Activated naive CD8-positive, alpha-beta T cell (primary cell): ENCODE data around the gene LRP1B.
"Not testable (repeated sequence)": the region's sequence is repeated elsewhere in the genome, so short reads cannot be mapped to it uniquely, and the experiment has no call there.

Experiments used
- H3K27ac Mint-ChIP-seq: one replicate; pipeline ENCODE4 v1.8.0; 2021; ENCODE audit warnings: mixed read lengths
- H3K27me3 Mint-ChIP-seq: one replicate; pipeline ENCODE4 v1.8.0; 2021; ENCODE audit warnings: mixed read lengths
- H3K36me3 Mint-ChIP-seq: one replicate; pipeline ENCODE4 v1.8.0; 2021; ENCODE audit warnings: mixed read lengths
- H3K4me1 Mint-ChIP-seq: one replicate; pipeline ENCODE4 v1.8.0; 2021; ENCODE audit warnings: low read depth, mixed read lengths
- H3K4me3 Mint-ChIP-seq: one replicate; pipeline ENCODE4 v1.8.0; 2021; ENCODE audit warnings: mild to moderate bottlenecking, mixed read lengths
- H3K9me3 Mint-ChIP-seq: one replicate; pipeline ENCODE4 v1.8.0; 2021; ENCODE audit warnings: low read depth, mixed read lengths

Gene LRP1B

GRCh38 chr2:140650825-140651224 lies 1480.0 kb downstream of the LRP1B start:
- H3K27ac Mint-ChIP-seq = no peak overlapping the region
- peaks cover 11% of the 10 kb centered on the region for H3K9me3 Mint-ChIP-seq
- no peak overlapping the region for H3K4me3 Mint-ChIP-seq
- no peaks in the 10 kb centered on the region for H3K36me3 Mint-ChIP-seq
- no peaks in the 10 kb centered on the region for H3K27me3 Mint-ChIP-seq
- H3K4me1 Mint-ChIP-seq = no peaks in the 10 kb centered on the region

- H3K27me3 Mint-ChIP-seq, H3K4me1 Mint-ChIP-seq, H3K36me3 Mint-ChIP-seq, H3K4me3 Mint-ChIP-seq, H3K27ac Mint-ChIP-seq: not testable (repeated sequence)
- peaks cover 11% of the 10 kb centered on the region for H3K9me3 Mint-ChIP-seq
Observed at GRCh38 chr2:140650134-140650533, 1480.7 kb downstream of the LRP1B start.

GRCh38 chr2:140648393-140648792 lies 1482.4 kb downstream of the LRP1B start:
- Mint-ChIP-seq H3K36me3 (no peaks in the 10 kb centered on the region), H3K27me3 (no peaks in the 10 kb centered on the region), H3K9me3 (peaks cover 14% of the 10 kb centered on the region), H3K27ac (no peak overlapping the region), H3K4me3 (no peak overlapping the region), H3K4me1 (no peaks in the 10 kb centered on the region)

DNA sequence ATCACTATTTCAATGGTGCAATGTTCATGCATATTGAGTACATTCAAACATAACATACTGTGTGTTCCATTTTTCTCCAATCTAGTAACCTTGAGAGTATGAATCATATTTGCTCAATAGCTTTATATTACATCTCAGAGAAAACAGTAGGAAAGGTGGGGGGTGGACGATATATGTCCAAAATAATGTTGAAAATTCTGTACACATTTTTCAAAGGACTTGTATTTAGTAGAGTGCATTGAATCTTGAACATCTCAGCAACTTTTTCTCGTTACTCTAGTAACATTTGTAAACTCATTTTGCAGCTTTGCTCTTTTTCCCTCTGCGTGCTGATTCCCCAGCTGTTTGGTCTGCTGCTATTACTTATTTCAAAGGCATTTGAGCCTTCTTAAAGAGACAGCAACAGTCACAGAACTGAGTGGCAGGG lies 1487.0 kb downstream of the LRP1B start:
- no peak overlapping the region for H3K4me3 Mint-ChIP-seq
- no peak overlapping the region for H3K27ac Mint-ChIP-seq
- H3K36me3 Mint-ChIP-seq = no peaks in the 10 kb centered on the region
- H3K4me1 Mint-ChIP-seq = no peaks in the 10 kb centered on the region
- H3K9me3 Mint-ChIP-seq = peaks cover 7% of the 10 kb centered on the region
- H3K27me3 Mint-ChIP-seq = no peaks in the 10 kb centered on the region

GRCh38 chr2:140641163-140641562 lies 1489.7 kb downstream of the LRP1B start:
- H3K4me3 Mint-ChIP-seq = no peak overlapping the region
- no peaks in the 10 kb centered on the region for H3K4me1 Mint-ChIP-seq
- no peaks in the 10 kb centered on the region for H3K27me3 Mint-ChIP-seq
- H3K9me3 Mint-ChIP-seq = peaks cover 3% of the 10 kb centered on the region
- no peak overlapping the region for H3K27ac Mint-ChIP-seq
- H3K36me3 Mint-ChIP-seq = no peaks in the 10 kb centered on the region

DNA sequence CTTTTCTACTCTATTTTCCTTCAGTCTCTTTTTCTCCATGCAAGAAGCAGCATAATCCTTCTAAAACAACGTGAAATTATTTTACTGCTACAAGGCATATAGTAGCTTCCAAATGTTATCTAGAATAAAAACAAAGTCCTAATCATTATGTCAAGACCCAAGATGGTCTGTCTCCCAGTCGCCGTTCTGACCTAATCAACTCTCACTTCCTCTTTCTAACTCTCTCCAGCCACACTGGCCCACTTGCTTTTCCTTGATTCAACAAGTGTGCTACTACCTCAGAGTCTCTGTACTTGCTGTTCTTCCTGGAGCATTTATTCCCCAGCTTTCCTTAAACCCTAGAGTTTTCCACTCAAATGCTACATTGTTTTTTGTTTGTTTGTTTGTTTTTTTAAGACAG lies 1491.2 kb downstream of the LRP1B start:
- Mint-ChIP-seq H3K4me3 (no peak overlapping the region), H3K27me3 (no peaks in the 10 kb centered on the region), H3K36me3 (no peaks in the 10 kb centered on the region), H3K27ac (no peak overlapping the region), H3K4me1 (no peaks in the 10 kb centered on the region), H3K9me3 (peaks cover 3% of the 10 kb centered on the region)

DNA sequence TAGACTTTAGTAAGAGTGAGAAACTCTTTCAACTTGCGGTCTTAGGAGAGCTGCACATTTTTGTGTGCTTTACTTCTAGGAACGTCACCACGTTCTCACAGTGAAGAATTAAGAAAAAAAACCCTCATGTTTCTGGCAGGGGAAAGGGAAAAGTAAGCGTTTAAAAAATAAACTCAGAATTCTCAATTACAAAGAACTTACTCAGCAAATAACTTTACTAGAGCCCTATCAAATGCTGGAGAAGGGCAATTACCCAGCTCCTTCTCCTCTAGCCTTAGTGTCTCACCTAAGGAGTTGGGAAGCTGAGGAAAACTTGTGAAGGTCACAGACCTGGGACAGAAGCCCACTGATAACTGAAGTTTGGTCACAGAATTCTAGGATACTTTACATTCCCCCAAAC lies 1500.3 kb downstream of the LRP1B start:
- Mint-ChIP-seq H3K4me3 (no peak overlapping the region), H3K4me1 (no peaks in the 10 kb centered on the region), H3K36me3 (no peaks in the 10 kb centered on the region), H3K27ac (no peak overlapping the region), H3K9me3 (peaks cover 5% of the 10 kb centered on the region), H3K27me3 (no peaks in the 10 kb centered on the region)

DNA sequence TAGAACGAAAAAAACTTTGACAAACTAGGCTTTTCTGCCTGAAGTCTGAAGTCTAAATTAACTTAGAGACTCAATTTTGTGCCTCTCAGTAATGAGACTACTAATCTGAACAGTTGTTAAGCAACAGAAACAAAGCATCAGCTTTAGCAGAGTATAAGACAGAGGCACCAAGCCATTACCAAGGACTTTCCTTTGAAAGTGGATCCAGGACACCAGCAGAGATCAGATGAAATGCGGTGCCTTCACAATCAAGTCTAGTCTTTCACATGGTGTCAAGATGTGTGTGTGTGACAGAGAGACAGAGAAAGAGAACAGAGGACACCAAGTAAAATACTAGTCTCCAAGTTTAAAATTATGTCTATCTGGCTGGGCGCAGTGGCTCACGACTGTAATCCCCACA lies 1502.9 kb downstream of the LRP1B start:
- Mint-ChIP-seq H3K9me3 (peaks cover 11% of the 10 kb centered on the region), H3K27ac (no peak overlapping the region), H3K4me3 (no peak overlapping the region), H3K4me1 (no peaks in the 10 kb centered on the region), H3K36me3 (no peaks in the 10 kb centered on the region), H3K27me3 (no peaks in the 10 kb centered on the region)

GRCh38 chr2:140627136-140627535 lies 1503.7 kb downstream of the LRP1B start:
- Mint-ChIP-seq H3K4me3 (no peak overlapping the region), H3K27me3 (no peaks in the 10 kb centered on the region), H3K9me3 (peaks cover 11% of the 10 kb centered on the region), H3K4me1 (no peaks in the 10 kb centered on the region), H3K36me3 (no peaks in the 10 kb centered on the region), H3K27ac (no peak overlapping the region)

DNA sequence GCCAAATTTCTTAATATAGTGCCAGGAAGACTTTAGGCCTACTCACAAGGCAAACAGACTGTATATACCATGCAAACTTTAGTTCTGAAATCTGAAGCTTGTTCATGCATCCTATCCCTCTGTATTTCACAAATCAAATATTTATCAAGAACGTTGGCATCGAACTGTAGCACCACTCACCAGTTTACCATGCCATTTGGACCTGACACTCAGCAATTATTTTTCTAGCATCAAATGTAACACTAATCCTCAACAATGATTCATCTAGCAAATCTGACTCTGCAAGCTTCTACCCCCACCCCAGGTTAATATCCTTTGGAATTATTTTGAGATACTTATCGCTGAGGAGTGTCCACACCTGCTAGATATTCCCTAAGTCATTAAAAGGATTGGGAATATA lies 1506.6 kb downstream of the LRP1B start:
- Mint-ChIP-seq H3K9me3 (peaks cover 15% of the 10 kb centered on the region), H3K27me3 (no peaks in the 10 kb centered on the region), H3K4me3 (no peak overlapping the region), H3K36me3 (no peaks in the 10 kb centered on the region), H3K4me1 (no peaks in the 10 kb centered on the region), H3K27ac (no peak overlapping the region)

DNA sequence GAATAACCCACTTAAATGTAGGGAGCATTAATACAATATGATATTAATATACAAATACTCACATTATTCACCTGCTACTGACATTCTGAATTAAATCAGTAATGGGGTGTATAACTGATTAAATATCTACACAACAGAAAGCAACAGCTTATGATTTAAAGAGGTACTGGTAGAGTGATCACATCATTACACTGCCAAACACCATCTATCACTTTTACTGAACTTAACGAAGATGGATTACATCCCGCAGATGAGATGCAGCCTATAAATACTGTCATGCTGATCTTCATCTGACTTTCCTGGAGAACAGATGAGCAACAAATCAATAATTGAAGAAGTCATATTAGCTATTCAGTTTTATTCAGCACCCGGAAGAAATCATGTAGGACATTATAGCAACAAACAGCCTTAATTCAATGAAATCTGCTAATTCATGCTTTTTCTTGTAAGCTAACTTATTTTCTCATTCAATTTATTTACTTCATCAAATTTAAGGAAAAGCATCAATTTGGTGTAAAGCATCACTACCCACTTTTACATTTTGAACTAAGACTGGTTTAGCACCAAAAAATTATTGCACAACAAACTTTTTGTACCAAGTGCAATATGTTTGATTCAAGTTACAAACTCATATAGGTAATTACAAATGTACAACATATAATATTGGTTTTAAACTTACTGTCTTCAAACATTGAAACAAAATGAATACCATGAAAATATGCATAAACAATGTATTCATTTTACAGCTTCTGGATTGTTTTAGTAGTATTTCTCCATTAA lies 1509.0 kb downstream of the LRP1B start:
- H3K36me3 Mint-ChIP-seq = no peaks in the 10 kb centered on the region
- no peaks in the 10 kb centered on the region for H3K27me3 Mint-ChIP-seq
- H3K4me3 Mint-ChIP-seq = no peak overlapping the region
- H3K27ac Mint-ChIP-seq = no peak overlapping the region
- H3K4me1 Mint-ChIP-seq = no peaks in the 10 kb centered on the region
- H3K9me3 Mint-ChIP-seq = peaks cover 11% of the 10 kb centered on the region

- Mint-ChIP-seq H3K4me3 (no peak overlapping the region), H3K27me3 (no peaks in the 10 kb centered on the region), H3K9me3 (peaks cover 4% of the 10 kb centered on the region), H3K4me1 (no peaks in the 10 kb centered on the region), H3K36me3 (no peaks in the 10 kb centered on the region), H3K27ac (no peak overlapping the region)
Observed at GRCh38 chr2:140604788-140605187, 1526.0 kb downstream of the LRP1B start.

GRCh38 chr2:140604096-140604495 lies 1526.7 kb downstream of the LRP1B start:
- H3K4me1 Mint-ChIP-seq = no peaks in the 10 kb centered on the region
- H3K27me3 Mint-ChIP-seq = no peaks in the 10 kb centered on the region
- peaks cover 4% of the 10 kb centered on the region for H3K9me3 Mint-ChIP-seq

DNA sequence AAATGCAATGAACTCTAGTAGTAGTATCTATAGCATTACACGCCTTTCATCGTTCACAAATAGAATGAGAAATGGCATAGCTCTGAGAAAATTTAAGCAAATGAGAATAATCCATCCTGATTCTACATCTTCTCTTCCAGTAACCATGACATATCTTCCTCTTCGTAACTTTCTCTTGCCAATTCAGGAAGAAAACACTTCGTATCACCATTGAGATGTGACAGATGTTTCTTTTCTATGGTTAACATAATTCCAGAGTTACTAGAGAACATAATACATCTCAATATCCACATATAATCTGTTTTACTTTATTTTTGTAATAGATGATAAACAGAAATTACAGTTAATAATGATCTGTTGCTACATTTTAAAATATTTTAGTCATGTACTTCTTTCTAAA lies 1527.4 kb downstream of the LRP1B start:
- Mint-ChIP-seq H3K27ac (no peak overlapping the region), H3K4me3 (no peak overlapping the region), H3K4me1 (no peaks in the 10 kb centered on the region), H3K36me3 (no peaks in the 10 kb centered on the region), H3K9me3 (peaks cover 3% of the 10 kb centered on the region), H3K27me3 (no peaks in the 10 kb centered on the region)

More at GRCh38 chr2:140604096-140604495, 1526.7 kb downstream of the LRP1B start:
- Mint-ChIP-seq H3K4me3 (no peak overlapping the region), H3K27ac (no peak overlapping the region), H3K36me3 (no peaks in the 10 kb centered on the region)

DNA sequence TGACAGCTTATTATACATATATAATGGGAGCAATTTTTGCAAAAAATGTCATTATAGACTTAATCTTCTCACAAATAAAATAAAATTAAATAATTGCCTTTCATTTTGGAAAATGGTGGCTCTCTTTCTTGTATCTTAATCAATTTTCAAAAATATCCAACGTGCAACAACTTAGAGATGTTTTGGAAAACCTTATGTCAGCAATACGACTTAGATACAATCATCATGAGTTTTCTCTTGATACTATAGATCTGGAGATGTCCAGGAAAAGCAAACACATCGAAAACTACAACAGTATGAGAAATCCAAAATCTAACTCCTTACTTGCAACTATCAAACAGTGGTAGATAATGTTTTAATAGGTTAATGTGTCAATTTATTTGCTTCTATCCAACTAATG lies 1529.0 kb downstream of the LRP1B start:
- Mint-ChIP-seq H3K27ac (no peak overlapping the region), H3K4me1 (no peaks in the 10 kb centered on the region), H3K36me3 (no peaks in the 10 kb centered on the region), H3K27me3 (no peaks in the 10 kb centered on the region), H3K9me3 (no peaks in the 10 kb centered on the region), H3K4me3 (no peak overlapping the region)

DNA sequence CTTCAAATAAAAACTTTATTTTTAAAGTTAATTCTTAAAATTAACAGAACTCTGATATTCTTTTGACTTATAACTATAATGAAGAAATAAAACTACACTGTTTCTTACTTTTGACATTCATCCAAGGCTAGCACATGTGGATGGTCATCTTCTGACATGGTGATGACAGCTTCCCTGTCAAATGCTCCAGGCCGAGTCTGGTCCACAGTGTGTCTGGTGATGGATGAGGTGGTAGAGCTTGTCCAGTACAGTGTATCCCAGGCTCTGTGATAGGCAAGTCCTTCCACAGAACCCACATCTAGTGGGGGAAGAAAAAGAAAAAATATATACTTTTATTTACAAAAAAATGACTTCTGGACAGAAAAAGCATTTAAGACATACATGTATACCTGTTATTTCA lies 1529.5 kb downstream of the LRP1B start:
- no peaks in the 10 kb centered on the region for H3K27me3 Mint-ChIP-seq

More for the DNA sequence above, 1529.5 kb downstream of the LRP1B start:
- Mint-ChIP-seq H3K9me3 (no peaks in the 10 kb centered on the region), H3K27ac (no peak overlapping the region), H3K4me3 (no peak overlapping the region), H3K36me3 (no peaks in the 10 kb centered on the region), H3K4me1 (no peaks in the 10 kb centered on the region)
